ENCODE data around the gene ALG12.

The ALG12 gene

GRCh38 chr22:49929211-49929979 lies 11.2 kb upstream of the ALG12 start:
- peak; percentile 69 for DNase-seq

GRCh38 chr22:49928555-49929210 lies 10.4 kb upstream of the ALG12 start:
- DNase-seq, result no peak

GRCh38 chr22:49928185-49928495 lies 9.9 kb upstream of the ALG12 start:
- no peak for DNase-seq

- no peak for DNase-seq
Observed at GRCh38 chr22:49927483-49928184, 9.4 kb upstream of the ALG12 start.

GRCh38 chr22:49926916-49927315 lies 8.7 kb upstream of the ALG12 start:
- DNase-seq, result no peak

GRCh38 chr22:49925525-49926128 lies 7.4 kb upstream of the ALG12 start:
- peak; percentile 72 for DNase-seq

- DNase-seq, result no peak
Observed at GRCh38 chr22:49924113-49924833, 6.0 kb upstream of the ALG12 start.

GRCh38 chr22:49923445-49923844 lies 5.2 kb upstream of the ALG12 start:
- no peak for DNase-seq

- no peak for DNase-seq
Observed at GRCh38 chr22:49922926-49923325, 4.7 kb upstream of the ALG12 start.

GRCh38 chr22:49922484-49922883 lies 4.2 kb upstream of the ALG12 start:
- no peak for DNase-seq

GRCh38 chr22:49921508-49922278 lies 3.5 kb upstream of the ALG12 start:
- no peak for DNase-seq

GRCh38 chr22:49920859-49921258 lies 2.6 kb upstream of the ALG12 start:
- no peak for DNase-seq

GRCh38 chr22:49918911-49919881 lies 958 bp upstream of the ALG12 start:
- no peak for DNase-seq

GRCh38 chr22:49916831-49917230 lies 1.4 kb downstream of the ALG12 start:
- no peak for DNase-seq

GRCh38 chr22:49915610-49916009 lies 2.6 kb downstream of the ALG12 start:
- DNase-seq, result no peak

- DNase-seq, result no peak
Observed at GRCh38 chr22:49914256-49914655, 4.0 kb downstream of the ALG12 start.

- DNase-seq, result no peak
Observed at GRCh38 chr22:49913446-49913845, 4.8 kb downstream of the ALG12 start.

GRCh38 chr22:49913026-49913425 lies 5.2 kb downstream of the ALG12 start:
- DNase-seq, result no peak

- DNase-seq, result no peak
Observed at GRCh38 chr22:49911881-49912625, 6.2 kb downstream of the ALG12 start.

Measured in activated CD4-positive, alpha-beta T cell treated with anti-CD3 and anti-CD28 coated beads, Interleukin-2, amount 50 U/mL, for 16 hours (primary cell).